DOHH2 (cell line): ENCODE results near the gene C6orf89.

Experiments
- CTCF ChIP-seq: fragments of 200-600 bp; sonication (generic); IDR thresholded peaks from one replicate; pipeline ENCODE4 v1.5.1; 2014; ENCODE audit warnings: antibody characterized with exemption, mild to moderate bottlenecking, low read depth, low read length; ENCODE audit not compliant: poor library complexity, severe bottlenecking
- EZH2phosphoT487 ChIP-seq: fragments of 200-600 bp; sonication (generic); IDR thresholded peaks from 2 replicates; pipeline ENCODE4 v1.6.1; 2017; ENCODE audit warnings: borderline replicate concordance, mild to moderate bottlenecking, antibody characterized with exemption, low read length, moderate library complexity, mixed read lengths

- TF ChIP-seq CTCF (no peak), EZH2phosphoT487 (no peak)
Observed at GRCh38 chr6:36944650-36945049, 58.9 kb downstream of the C6orf89 start.
